T-helper 2 cell (primary cell): ENCODE results near the gene F7.
A peak's percentile ranks its signal among the peaks of the same experiment; 100 is the strongest.
"Not testable (repeated sequence)": the region's sequence is repeated elsewhere in the genome, so short reads cannot be mapped to it uniquely, and the experiment has no call there.

Experiments used
- DNase-seq, 5 experiments: peaks; one replicate each; pipeline versions ENCODE4 v3.0.0 to v3.0.0-alpha.2; 2012 to 2022

F7 gene

GRCh38 chr13:113086991-113087922 lies 18.3 kb upstream of the F7 start:
- DNase-seq = peak in 1 of 5 experiments; percentile 2

- DNase-seq = peak in 1 of 5 experiments; percentile 6
These were observed 17.5 kb upstream of the F7 start for GRCh38 chr13:113087923-113088690.

- DNase-seq = no peak
These were observed 16.9 kb upstream of the F7 start for GRCh38 chr13:113088691-113089020.

- DNase-seq = no peak
These were observed 15.7 kb upstream of the F7 start for GRCh38 chr13:113089693-113090414.

- no peak for DNase-seq
These were observed 15.2 kb upstream of the F7 start for GRCh38 chr13:113090415-113090770.

GRCh38 chr13:113090806-113091205 lies 14.8 kb upstream of the F7 start:
- peak in 1 of 5 experiments; percentile 5 for DNase-seq

- DNase-seq = peak in 1 of 5 experiments; percentile 7
These were observed 14.3 kb upstream of the F7 start for GRCh38 chr13:113091211-113091771.

GRCh38 chr13:113091891-113092775 lies 13.5 kb upstream of the F7 start:
- peak in 1 of 5 experiments; percentile 2 for DNase-seq

GRCh38 chr13:113092776-113093579 lies 12.6 kb upstream of the F7 start:
- DNase-seq = peak in 1 of 5 experiments; percentile 6

- DNase-seq = no peak
These were observed 11.8 kb upstream of the F7 start for GRCh38 chr13:113093580-113094409.

GRCh38 chr13:113094410-113094800 lies 11.2 kb upstream of the F7 start:
- no peak for DNase-seq

GRCh38 chr13:113095146-113096051 lies 10.2 kb upstream of the F7 start:
- DNase-seq = no peak

- no peak for DNase-seq
These were observed 9.4 kb upstream of the F7 start for GRCh38 chr13:113096052-113096744.

GRCh38 chr13:113096745-113097305 lies 8.8 kb upstream of the F7 start:
- DNase-seq = no peak

GRCh38 chr13:113097651-113098050 lies 7.9 kb upstream of the F7 start:
- DNase-seq = no peak

- no peak for DNase-seq
These were observed 7.3 kb upstream of the F7 start for GRCh38 chr13:113098162-113098732.

GRCh38 chr13:113099142-113099541 lies 6.4 kb upstream of the F7 start:
- no peak for DNase-seq

GRCh38 chr13:113102302-113102701 lies 3.3 kb upstream of the F7 start:
- DNase-seq = not testable (repeated sequence)
